Measurements from ENCODE around the gene KRTAP12-2.

KRTAP12-2 gene, protein sequence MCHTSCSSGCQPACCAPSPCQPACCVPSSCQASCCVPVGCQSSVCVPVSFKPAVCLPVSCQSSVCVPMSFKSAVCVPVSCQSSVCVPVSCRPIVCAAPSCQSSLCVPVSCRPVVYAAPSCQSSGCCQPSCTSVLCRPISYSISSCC
- 0 to 0.44 (median 0) reads per million in 17 experiments for total RNA-seq

- DNase-seq = no peak
Observed at GRCh38 chr21:44666401-44667320, at the start of gene KRTAP12-2. TSS of gene KRTAP12-2 (minus strand) at chr21:44666927. CDS start at chr21:44666886, 41 bp downstream.

DNA sequence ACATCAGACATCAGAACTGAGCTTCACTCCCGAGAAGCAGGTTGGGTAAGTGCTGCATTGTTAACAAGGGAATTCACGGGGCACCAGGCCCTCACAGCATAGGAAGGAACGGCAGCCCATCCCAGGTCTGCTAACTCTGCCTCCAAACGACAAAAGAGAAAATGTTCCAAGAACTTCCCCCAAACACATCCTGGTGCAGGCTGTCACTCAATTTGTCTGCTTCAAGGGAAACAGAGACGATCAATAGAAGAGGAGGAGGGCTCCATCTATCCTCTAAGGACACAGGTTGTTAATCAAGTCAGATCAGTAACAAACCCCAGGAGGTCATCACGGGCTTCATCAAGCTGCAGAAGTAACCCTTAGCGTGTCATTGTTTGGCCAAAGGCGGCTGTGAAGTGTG is 48.2 kb upstream of the KRTAP12-2 start:
- no peak for DNase-seq

GRCh38 chr21:44713846-44714245 is 47.1 kb upstream of the KRTAP12-2 start:
- no peak for DNase-seq

DNA sequence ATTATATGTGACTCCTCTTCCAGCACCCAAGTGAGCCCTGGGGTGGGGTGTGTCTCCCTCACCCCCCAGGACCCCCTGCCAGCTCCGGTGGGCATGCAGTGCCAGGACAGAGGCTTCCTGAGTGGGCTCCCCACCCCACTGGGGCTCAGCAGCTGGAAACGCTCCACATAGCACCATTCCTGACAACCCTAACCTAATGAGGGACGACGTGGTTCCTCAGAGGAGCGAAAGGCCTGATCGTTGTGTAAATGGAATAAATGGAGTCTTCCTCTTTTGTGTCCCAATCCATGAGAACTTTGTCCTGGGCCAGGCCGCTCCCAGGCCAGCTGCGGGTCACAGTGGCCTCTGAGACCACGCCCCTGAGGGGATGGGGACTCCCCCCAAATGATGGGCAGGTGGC is 46.4 kb upstream of the KRTAP12-2 start:
- DNase-seq = no peak

- DNase-seq = no peak
Observed at GRCh38 chr21:44712203-44713028, 45.7 kb upstream of the KRTAP12-2 start.

DNA sequence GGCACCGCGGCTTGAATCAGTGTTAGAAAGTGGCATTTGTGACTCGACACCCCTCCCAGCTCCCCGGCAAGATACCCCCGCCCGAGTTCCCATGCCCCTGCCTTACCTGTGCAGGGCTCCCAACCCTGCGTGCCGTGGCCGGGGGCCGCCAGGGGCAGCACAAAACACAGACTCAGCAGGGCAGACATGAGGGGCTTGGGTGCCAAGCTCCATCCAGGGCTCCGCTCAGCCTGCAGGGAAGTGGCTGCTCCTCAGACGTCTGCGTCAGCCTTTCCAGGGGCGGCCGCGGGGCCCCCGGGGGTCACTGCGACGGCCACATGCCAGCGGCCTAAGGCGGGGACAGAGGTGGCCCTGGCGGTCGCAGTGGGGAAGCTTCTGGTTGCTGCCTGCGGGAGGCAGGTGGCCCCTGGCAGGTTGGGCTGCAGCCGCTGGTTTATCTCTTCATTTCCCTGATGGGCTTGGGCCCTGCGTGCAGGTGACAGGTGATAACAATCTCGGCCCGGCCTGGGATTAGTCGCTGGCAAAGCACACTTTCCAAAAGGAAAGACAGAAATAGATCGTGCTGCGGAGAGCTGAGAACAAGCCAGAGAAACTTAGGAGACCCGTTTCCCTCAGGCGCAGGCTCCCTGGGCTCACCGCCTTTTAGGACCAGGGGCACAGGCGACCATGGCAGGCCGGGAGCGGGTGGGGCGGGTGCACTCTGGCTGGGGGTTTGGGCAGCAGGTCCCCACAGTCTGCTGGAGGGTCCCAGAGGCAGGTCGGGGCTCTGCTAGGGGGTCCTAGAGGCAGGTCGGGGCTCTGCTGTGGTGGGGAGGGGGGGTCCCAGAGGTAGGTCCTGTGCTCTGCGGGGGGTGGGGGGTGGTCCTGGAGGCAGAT is 44.8 kb upstream of the KRTAP12-2 start, which contains the start of gene TSPEAR:
TSPEAR (minus strand) TSS at position 246 of the 876 bp plus-strand sequence; CDS start at position 188, 58 bp downstream.
- no peak for DNase-seq

GRCh38 chr21:44710756-44711326 is 44.1 kb upstream of the KRTAP12-2 start:
- DNase-seq = no peak

GRCh38 chr21:44710294-44710665 is 43.6 kb upstream of the KRTAP12-2 start:
- DNase-seq = no peak

DNA sequence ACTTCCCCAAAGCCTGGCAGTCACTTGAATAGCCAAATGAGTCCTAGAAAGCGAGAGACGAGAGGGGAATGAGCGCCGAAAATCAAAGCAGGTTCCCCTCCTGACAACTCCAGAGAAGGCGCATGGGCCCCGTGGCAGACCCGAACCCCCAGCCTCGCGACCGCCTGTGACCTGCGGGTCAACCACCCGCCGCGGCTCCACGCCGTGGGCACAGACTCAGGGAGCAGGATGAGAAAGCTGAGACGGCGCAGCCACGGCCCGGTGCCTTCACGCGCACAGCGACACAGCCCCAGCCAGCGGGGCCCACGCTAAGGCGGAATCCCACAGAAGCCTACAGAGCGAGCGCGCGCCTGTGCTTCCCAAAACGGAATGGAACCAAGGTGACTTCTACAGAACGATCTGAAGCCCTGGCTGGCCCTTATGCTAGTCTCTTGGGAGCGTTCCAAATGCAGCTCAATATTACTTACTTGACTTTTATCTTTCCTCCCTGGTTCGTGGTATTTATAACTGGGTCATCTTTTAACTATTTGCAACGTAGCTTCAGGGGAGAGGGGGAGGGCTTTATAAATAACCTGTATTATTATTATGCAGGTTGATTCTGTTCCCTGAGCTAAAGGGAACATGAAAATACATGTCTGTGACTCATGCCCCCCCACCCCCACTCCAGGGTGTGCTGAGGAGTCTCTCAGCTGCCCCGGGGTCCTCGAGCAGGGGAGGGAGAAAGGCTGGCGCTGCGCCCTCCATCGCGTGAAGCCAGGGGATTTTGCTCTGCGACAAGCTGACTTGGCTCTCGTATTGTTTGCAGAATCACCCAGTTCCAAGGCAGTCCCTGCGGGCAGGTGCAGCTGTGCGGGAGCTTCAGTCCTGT is 42.9 kb upstream of the KRTAP12-2 start:
- peak in 2 of 4 experiments; percentile 19 to 46 for DNase-seq

- peak; percentile 42 to 77 (median 64) for DNase-seq
Observed at GRCh38 chr21:44708866-44709425, 42.2 kb upstream of the KRTAP12-2 start.

DNA sequence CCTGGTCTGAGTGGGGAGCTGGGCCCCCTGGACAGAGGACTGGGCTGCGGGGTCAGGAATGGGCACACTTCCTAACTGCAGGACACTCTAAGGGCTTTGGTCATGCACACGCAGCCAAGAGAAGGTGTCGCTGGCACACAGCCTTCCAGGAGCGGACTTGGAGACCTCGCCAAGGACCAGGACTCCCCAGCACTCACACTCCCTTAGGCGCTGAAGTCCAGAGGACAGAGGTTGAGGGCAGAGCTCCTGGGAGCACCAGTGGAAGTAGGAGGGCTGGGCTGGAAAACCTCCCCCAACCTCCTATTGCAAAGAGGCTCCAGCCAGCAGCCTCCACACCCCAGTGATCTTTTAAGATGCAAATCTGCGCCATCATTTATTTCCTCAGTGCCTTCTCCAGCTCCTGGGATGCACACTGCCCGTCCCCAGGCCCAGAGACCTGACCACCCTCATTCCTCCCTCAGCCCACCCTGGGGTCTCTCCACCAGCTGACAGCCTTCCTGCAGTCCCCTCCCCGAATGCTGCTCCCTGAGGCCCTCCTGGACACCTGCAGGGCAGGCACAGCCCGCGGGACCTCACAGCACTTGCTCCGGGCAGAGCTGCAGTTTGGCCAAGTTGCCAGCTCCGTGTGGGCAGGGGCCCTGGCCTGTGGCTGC is 41.6 kb upstream of the KRTAP12-2 start:
- DNase-seq = no peak

GRCh38 chr21:44706706-44707581 is 40.2 kb upstream of the KRTAP12-2 start:
- DNase-seq = no peak

DNA sequence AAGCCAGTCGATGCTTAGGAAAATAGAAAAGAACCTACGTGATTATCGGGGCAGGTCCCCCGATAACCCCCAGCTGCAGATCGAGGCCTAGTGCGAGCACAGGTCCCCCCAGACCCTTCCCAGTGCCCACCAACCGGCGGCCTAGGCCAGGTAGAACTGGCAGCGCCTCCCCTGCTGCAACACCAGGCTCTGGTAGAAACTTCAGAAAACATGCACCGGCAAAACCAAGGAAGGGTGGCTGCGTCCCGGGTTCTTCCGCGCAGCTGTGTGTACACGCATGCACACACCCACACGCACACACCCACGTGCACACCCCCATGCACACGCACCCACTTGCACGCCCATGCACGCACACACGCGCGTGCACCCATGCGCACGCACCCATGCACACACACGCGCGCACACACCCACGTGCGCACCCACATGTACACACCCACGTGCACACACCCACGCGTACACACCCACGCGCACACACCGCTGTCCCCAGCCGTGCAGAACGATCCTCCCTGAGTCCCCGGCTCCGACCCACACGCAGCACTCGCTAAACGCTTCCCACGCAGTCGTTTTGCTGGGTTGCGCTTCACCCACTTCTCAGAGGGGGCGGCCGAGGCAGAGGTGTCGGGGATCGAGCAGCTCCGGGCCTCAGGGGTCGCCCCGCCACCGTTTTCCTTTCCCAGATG is 39.4 kb upstream of the KRTAP12-2 start:
- no peak for DNase-seq

DNA sequence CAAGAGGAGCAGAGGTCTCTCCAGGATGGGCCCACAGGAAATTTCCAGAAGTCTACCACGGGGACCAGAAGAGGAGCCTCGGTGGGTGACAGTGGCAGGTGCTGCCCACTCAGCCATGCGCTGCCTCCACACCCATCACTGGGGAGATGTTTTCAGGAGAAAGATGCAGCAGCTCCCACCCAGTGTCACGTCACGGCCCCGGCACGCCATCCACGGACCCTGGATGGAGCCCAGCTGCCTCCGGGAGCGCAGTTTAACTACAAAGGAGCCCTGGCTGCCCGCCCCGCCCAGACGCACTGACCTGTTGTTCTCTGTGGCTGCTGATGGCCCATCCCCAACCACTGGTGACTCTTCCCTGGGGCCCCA is 37.9 kb upstream of the KRTAP12-2 start:
- no peak for DNase-seq

DNA sequence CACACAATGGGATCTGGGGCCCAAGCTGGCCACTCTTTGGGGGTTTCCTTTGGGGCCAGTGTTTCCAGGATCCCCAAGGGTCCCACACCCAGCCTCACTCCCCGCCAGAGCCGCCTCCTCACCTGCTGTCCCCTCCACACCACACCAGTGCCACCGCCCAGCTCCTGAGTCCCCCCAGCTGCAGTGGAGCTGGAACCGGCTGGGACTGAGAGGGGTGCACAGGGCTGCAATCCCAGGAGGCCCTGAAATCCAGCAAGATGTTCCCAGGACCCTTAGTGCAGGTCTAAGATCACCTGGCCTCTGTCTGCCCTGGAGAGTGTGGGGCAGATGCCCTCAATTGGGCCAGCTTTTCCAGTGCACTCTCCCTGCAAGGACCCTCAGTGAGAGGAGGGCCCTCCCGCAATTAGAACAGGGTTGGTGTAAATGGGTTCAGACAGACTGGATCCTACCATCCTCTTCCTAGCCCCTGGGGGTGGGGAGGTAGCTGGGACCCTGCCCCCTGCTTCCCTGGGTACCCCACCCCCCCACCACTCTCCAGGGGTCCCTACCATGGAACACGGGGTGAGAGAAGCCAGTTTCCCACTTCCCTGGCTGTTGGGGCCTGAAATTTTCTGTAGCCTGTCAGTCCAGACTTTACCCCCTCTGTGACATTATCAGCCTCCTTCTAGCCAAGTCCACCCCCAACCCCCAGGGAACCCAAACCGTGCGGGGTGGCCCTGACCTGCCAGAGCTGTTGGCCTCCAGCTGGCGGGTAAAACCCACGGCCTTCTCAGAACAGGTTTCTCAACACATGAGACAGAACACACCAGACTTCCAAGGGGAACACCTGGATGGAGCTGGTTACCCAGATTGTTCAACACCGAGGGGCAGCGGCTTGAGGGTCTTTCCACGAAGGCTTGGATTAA is 37.3 kb upstream of the KRTAP12-2 start:
- DNase-seq = no peak

DNA sequence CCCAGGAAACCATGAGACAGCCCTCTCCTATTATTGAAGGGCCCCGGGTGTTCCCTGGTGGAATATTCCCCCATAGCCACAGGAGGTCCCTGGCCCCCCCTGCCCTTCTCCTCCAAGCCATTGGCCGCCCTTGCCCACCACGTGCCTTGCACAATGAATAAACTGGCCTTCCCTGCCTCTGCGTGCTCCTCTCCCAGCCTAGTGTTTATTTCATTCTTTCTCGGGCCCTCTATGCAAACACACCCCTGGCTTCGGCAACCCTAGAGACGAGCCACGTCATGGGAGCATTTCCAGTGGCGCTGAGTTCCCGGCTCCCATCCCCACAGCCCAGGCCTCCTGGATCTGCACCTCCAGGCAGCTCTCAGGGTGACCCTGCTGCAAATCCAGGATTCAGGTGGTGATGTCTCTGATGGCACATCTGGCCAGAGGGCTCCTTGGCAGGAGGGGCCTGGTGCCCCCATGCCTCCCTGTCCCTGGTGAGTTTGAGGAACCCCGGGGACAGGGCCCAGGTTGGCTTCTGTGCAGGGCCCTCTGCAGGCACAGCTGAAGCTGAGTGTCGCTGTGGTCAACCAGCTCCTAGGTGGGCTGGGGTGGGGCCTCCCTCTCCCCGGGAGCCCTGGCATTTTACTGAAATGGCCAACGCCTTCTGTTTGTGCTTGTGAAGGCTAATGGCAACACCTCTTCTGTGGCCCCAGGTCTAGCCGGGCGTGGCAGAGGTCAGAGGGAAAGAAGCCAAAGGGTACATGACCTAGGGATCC is 36.4 kb upstream of the KRTAP12-2 start:
- DNase-seq = no peak
